ENCODE data around the gene SLN.

The SLN gene

DNA sequence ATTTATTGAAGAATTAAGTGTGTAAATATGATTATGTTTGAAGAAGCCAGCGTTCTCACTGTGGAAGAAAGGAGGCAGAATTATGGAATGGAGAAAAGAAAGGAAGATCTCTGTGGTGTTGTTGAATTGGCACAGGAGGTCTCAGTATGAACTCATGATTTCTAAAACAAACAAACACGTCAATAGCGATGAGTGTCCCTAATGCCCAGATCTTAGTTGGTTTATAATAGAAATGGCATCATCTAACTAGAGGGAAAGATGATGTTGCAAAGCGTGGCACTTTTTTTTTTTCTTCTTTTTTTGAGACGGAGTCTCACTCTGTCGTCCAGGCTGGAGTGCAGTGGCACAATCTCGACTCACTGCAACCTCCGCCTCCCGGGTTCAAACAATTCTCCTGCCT lies 39.2 kb upstream of the SLN start:
- DNase-seq (ENCODE audit: low read depth in 1 of 2, low spot score in 1 of 2), result no peak
- H3K4me3 ChIP-seq (replicated peaks; ENCODE audit: insufficient read depth, low read length), result no peak overlapping the region
- H3K27ac ChIP-seq (replicated peaks), result no peak overlapping the region

DNA sequence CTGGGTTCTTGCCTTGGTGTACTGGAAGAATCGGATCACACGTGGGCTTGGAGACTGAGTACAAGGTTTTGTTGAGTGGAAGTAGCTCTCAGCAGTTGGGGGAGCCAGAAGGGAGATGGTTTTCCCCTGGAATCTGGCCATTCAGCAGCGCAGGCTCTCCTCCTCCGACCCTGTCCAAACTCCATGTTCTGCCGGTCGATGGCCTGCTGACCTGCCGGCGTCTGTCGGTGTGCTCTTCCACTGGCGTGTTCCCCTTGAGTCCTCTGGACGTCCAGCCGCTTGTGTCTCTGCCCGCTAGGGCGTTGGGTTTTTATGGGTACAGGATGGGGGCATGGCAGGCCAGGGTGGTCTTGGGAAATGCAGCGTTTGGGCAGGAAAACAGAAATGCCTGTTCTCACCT lies 38.5 kb upstream of the SLN start:
- no peak for DNase-seq (ENCODE audit: low read depth in 1 of 2, low spot score in 1 of 2)
- Histone ChIP-seq H3K27ac (replicated peaks) (no peak overlapping the region), H3K27me3 (ENCODE audit: insufficient read depth, poor library complexity, severe bottlenecking) (peaks cover 6% of the 10 kb centered on the region), H3K4me3 (replicated peaks; ENCODE audit: insufficient read depth, low read length) (no peak overlapping the region)
- TF ChIP-seq, protein P1, sequence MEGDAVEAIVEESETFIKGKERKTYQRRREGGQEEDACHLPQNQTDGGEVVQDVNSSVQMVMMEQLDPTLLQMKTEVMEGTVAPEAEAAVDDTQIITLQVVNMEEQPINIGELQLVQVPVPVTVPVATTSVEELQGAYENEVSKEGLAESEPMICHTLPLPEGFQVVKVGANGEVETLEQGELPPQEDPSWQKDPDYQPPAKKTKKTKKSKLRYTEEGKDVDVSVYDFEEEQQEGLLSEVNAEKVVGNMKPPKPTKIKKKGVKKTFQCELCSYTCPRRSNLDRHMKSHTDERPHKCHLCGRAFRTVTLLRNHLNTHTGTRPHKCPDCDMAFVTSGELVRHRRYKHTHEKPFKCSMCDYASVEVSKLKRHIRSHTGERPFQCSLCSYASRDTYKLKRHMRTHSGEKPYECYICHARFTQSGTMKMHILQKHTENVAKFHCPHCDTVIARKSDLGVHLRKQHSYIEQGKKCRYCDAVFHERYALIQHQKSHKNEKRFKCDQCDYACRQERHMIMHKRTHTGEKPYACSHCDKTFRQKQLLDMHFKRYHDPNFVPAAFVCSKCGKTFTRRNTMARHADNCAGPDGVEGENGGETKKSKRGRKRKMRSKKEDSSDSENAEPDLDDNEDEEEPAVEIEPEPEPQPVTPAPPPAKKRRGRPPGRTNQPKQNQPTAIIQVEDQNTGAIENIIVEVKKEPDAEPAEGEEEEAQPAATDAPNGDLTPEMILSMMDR (IDR thresholded peaks at IDR 0.05; ENCODE audit: insufficient read depth, low read length), result no peak
- TF ChIP-seq POLR2AphosphoS5 (IDR thresholded peaks at IDR 0.05; ENCODE audit: low read depth) (no peak), SPI1 (IDR thresholded peaks at IDR 0.05; ENCODE audit: borderline replicate concordance, low read depth) (no peak), GABPA (IDR thresholded peaks at IDR 0.05; ENCODE audit: low read depth) (no peak)
- TF ChIP-seq, protein P2, sequence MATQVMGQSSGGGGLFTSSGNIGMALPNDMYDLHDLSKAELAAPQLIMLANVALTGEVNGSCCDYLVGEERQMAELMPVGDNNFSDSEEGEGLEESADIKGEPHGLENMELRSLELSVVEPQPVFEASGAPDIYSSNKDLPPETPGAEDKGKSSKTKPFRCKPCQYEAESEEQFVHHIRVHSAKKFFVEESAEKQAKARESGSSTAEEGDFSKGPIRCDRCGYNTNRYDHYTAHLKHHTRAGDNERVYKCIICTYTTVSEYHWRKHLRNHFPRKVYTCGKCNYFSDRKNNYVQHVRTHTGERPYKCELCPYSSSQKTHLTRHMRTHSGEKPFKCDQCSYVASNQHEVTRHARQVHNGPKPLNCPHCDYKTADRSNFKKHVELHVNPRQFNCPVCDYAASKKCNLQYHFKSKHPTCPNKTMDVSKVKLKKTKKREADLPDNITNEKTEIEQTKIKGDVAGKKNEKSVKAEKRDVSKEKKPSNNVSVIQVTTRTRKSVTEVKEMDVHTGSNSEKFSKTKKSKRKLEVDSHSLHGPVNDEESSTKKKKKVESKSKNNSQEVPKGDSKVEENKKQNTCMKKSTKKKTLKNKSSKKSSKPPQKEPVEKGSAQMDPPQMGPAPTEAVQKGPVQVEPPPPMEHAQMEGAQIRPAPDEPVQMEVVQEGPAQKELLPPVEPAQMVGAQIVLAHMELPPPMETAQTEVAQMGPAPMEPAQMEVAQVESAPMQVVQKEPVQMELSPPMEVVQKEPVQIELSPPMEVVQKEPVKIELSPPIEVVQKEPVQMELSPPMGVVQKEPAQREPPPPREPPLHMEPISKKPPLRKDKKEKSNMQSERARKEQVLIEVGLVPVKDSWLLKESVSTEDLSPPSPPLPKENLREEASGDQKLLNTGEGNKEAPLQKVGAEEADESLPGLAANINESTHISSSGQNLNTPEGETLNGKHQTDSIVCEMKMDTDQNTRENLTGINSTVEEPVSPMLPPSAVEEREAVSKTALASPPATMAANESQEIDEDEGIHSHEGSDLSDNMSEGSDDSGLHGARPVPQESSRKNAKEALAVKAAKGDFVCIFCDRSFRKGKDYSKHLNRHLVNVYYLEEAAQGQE (IDR thresholded peaks at IDR 0.05; ENCODE audit: insufficient replicate concordance, low read depth), result no peak

More for the DNA sequence above, 39.2 kb upstream of the SLN start:
- TF ChIP-seq, protein P2 (IDR thresholded peaks at IDR 0.05; ENCODE audit: insufficient replicate concordance, low read depth), result no peak
- peaks cover 6% of the 10 kb centered on the region for H3K27me3 ChIP-seq (ENCODE audit: insufficient read depth, poor library complexity, severe bottlenecking)

DNA sequence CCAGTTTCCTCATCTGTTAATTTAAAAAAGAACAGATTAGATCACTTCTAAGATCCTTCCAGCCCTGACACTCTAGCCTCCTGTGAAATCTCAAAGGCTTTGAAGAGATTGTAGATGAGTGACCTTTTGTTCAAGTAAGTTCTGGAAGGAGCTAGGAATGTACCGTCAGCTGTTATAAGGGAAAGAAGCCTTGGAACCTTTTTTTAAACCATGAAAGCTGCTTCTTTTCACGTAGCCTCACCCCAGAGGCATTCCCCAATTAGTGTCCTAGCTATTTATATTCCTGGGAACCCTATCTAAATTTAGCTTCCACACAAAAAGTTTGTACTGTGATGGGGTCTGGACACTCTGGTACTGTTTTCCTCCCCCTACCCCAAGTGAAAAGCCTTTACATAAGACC lies 35.8 kb upstream of the SLN start:
- TF ChIP-seq GABPA (IDR thresholded peaks at IDR 0.05; ENCODE audit: low read depth), result no peak
- TF ChIP-seq, protein P1 (IDR thresholded peaks at IDR 0.05; ENCODE audit: insufficient read depth, low read length), result no peak
- DNase-seq (ENCODE audit: low read depth in 1 of 2, low spot score in 1 of 2), result no peak

DNA sequence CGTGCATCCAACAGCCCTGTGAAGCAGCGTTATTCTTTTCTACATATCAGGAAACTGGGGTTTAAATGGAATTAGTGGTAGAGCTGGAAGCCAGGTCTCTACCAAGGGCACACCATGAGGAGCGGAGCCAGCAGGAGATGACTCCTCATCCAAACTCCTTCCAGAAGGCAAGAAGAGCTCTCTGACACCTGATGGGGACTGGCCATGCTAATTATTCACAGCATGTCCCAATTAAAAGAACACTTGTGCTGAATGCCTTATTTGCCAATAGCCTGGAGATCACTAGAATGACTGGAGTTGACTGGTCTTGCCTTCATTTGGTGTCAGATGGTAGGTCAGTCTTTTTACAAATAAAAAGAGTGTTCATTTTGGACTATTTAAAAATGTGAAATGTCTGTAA lies 32.9 kb upstream of the SLN start:
- Histone ChIP-seq H3K27ac (replicated peaks) (no peak overlapping the region), H3K27me3 (ENCODE audit: insufficient read depth, poor library complexity, severe bottlenecking) (peaks cover 6% of the 10 kb centered on the region), H3K4me3 (replicated peaks; ENCODE audit: insufficient read depth, low read length) (no peak overlapping the region)
- TF ChIP-seq SPI1 (IDR thresholded peaks at IDR 0.05; ENCODE audit: borderline replicate concordance, low read depth), result no peak
- TF ChIP-seq GABPA (IDR thresholded peaks at IDR 0.05; ENCODE audit: low read depth), result no peak
- TF ChIP-seq, protein P1 (IDR thresholded peaks at IDR 0.05; ENCODE audit: insufficient read depth, low read length), result no peak
- no peak for DNase-seq (ENCODE audit: low read depth in 1 of 2, low spot score in 1 of 2)

More for the DNA sequence above, 35.8 kb upstream of the SLN start:
- Histone ChIP-seq H3K27me3 (ENCODE audit: insufficient read depth, poor library complexity, severe bottlenecking) (peaks cover 6% of the 10 kb centered on the region), H3K4me3 (replicated peaks; ENCODE audit: insufficient read depth, low read length) (no peak overlapping the region), H3K27ac (replicated peaks) (no peak overlapping the region)
